IMR-90 (cell line): ENCODE data around the gene ARHGAP15. TPM values are rescaled to one million over a fixed set of nuclear protein-coding genes. Genes with fewer than 3 reads are reported as not detected.

Experiments
- ATAC-seq: fragments of 200-7000 bp; cut with Tn5 transposase; 2 replicates; pipeline ENCODE4 v1.9.1; 2020; ENCODE audit warnings: low read depth, mild to moderate bottlenecking, moderate library complexity
- BruUV-seq: library from RNA; stranded (reverse); fragments of 400-500 nt; replicated peaks from 2 replicates; lab custom pipeline; 2021; lab: Mats Ljungman, UMichigan
- CTCF ChIA-PET: fragments of 300-600 bp; formaldehyde crosslinking; extraction: SDS; loops from one replicate; lab custom pipeline; 2021; ENCODE audit warnings: antibody characterized with exemption; lab: Yijun Ruan, JAX
- POLR2A ChIA-PET: fragments of 300-600 bp; sonication (Branson Sonifier 250); formaldehyde crosslinking; loops from one replicate; lab custom pipeline; 2022; ENCODE audit warnings: antibody characterized with exemption; ENCODE audit not compliant: unreplicated experiment; lab: Charles Lee
- DNase-seq: peaks from one replicate; pipeline ENCODE4 v3.0.0; 2013
- H2AFZ ChIP-seq: replicated peaks from 2 replicates; pipeline ENCODE3; 2013; ENCODE audit warnings: low read length, mild to moderate bottlenecking; ENCODE audit not compliant: poor library complexity
- H2AK5ac ChIP-seq: 2 replicates; pipeline ENCODE4 v1.6.1; 2013; ENCODE audit warnings: low read depth, low read length, inconsistent platforms
- H2AK9ac ChIP-seq: replicated peaks from 2 replicates; pipeline ENCODE3; 2013; ENCODE audit warnings: mild to moderate bottlenecking, low read depth, low read length, moderate library complexity; ENCODE audit not compliant: poor library complexity
- H2BK120ac ChIP-seq: 2 replicates; pipeline ENCODE4 v1.6.1; 2013; ENCODE audit warnings: low read depth, low read length, inconsistent platforms
- H2BK15ac ChIP-seq: 3 replicates; pipeline ENCODE4 v1.6.1; 2013; ENCODE audit warnings: low read depth, low read length, inconsistent platforms
- H2BK20ac ChIP-seq: 2 replicates; pipeline ENCODE4 v1.6.1; 2013; ENCODE audit warnings: low read depth, mild to moderate bottlenecking, inconsistent platforms, low read length, moderate library complexity
- H2BK5ac ChIP-seq: 2 replicates; pipeline ENCODE4 v1.6.1; 2013; ENCODE audit warnings: mild to moderate bottlenecking, low read depth, low read length, inconsistent platforms; ENCODE audit not compliant: poor library complexity, severe bottlenecking
- H3K14ac ChIP-seq: replicated peaks from 2 replicates; pipeline ENCODE4 v1.6.1; 2013; ENCODE audit warnings: low read depth, low read length, inconsistent platforms
- H3K18ac ChIP-seq: 2 replicates; pipeline ENCODE4 v1.6.1; 2013; ENCODE audit warnings: low read depth, low read length, control low read depth
- H3K23ac ChIP-seq: 2 replicates; pipeline ENCODE4 v1.6.1; 2013; ENCODE audit warnings: low read depth, low read length, inconsistent platforms
- H3K27ac ChIP-seq: 2 replicates; pipeline ENCODE4 v1.5.1; 2013; ENCODE audit warnings: mild to moderate bottlenecking, control low read depth, low read length; ENCODE audit not compliant: insufficient read depth
- H3K27me3 ChIP-seq: 2 replicates; pipeline ENCODE4 v1.6.1; 2013; ENCODE audit warnings: low read length; ENCODE audit not compliant: control insufficient read depth, insufficient read depth
- H3K36me3 ChIP-seq: 2 replicates; pipeline ENCODE4 v1.6.1; 2013; ENCODE audit warnings: low read length, mixed read lengths; ENCODE audit not compliant: control insufficient read depth, insufficient read depth
- H3K4ac ChIP-seq: 2 replicates; pipeline ENCODE4 v1.6.1; 2013; ENCODE audit warnings: low read depth, low read length, inconsistent platforms
- H3K4me1 ChIP-seq: 2 replicates; pipeline ENCODE4 v1.6.1; 2013; ENCODE audit warnings: low read length, mixed read lengths; ENCODE audit not compliant: control insufficient read depth, insufficient read depth
- H3K4me2 ChIP-seq: 2 replicates; pipeline ENCODE4 v1.6.1; 2013; ENCODE audit warnings: low read depth, mild to moderate bottlenecking, control low read depth, low read length, moderate library complexity
- H3K4me3 ChIP-seq: 2 replicates; pipeline ENCODE4 v1.5.1; 2013; ENCODE audit warnings: low read depth, mild to moderate bottlenecking, control low read depth, low read length, moderate library complexity; ENCODE audit not compliant: insufficient read depth
- H3K56ac ChIP-seq: 2 replicates; pipeline ENCODE4 v1.6.1; 2013; ENCODE audit warnings: low read length, inconsistent platforms; ENCODE audit not compliant: insufficient read depth; ENCODE audit errors: extremely low read depth
- H3K79me1 ChIP-seq, 2 experiments: 2 replicates each; pipeline ENCODE4 v1.6.1; 2013; ENCODE audit warnings: low read length in 2 of 2, inconsistent platforms in 1 of 2, low read depth in 1 of 2
- H3K9ac ChIP-seq: 2 replicates; pipeline ENCODE4 v1.6.1; 2013; ENCODE audit warnings: low read depth, low read length, control low read depth
- H3K9me1 ChIP-seq: 2 replicates; pipeline ENCODE4 v1.6.1; 2013; ENCODE audit warnings: low read length, inconsistent platforms; ENCODE audit not compliant: insufficient read depth
- H3K9me3 ChIP-seq: 2 replicates; pipeline ENCODE4 v1.6.1; 2013; ENCODE audit warnings: low read length; ENCODE audit not compliant: control insufficient read depth, insufficient read depth
- H4K20me1 ChIP-seq: 2 replicates; pipeline ENCODE4 v1.6.1; 2013; ENCODE audit warnings: low read length, inconsistent platforms; ENCODE audit not compliant: insufficient read depth
- H4K5ac ChIP-seq: 2 replicates; pipeline ENCODE4 v1.6.1; 2013; ENCODE audit warnings: mild to moderate bottlenecking, low read depth, low read length, control low read depth
- H4K8ac ChIP-seq, 2 experiments: 2 replicates each; pipeline ENCODE4 v1.6.1; 2013; ENCODE audit warnings: low read depth in 2 of 2, low read length in 2 of 2, control low read depth in 1 of 2, inconsistent platforms in 1 of 2
- H4K91ac ChIP-seq: 2 replicates; pipeline ENCODE4 v1.6.1; 2013; ENCODE audit warnings: low read depth, low read length, inconsistent platforms; ENCODE audit not compliant: insufficient read depth
- BHLHE40 ChIP-seq: fragments of 150-350 bp; IDR thresholded peaks from 2 replicates; pipeline ENCODE4 v1.6.1; 2016; ENCODE audit warnings: mild to moderate bottlenecking, low read depth, low read length
- CEBPB ChIP-seq: IDR thresholded peaks from 2 replicates; pipeline ENCODE4 v1.6.1; 2012; ENCODE audit warnings: low read depth, low read length, improper control_type of control experiment
- CHD1 ChIP-seq: IDR thresholded peaks from 2 replicates; pipeline ENCODE4 v1.6.1; 2012; ENCODE audit warnings: low read depth, low read length, improper control_type of control experiment
- FOS ChIP-seq: fragments of 150-350 bp; IDR thresholded peaks from 2 replicates; pipeline ENCODE4 v1.6.1; 2016; ENCODE audit warnings: low read depth, low read length
- MAZ ChIP-seq: IDR thresholded peaks from 2 replicates; pipeline ENCODE4 v1.6.1; 2012; ENCODE audit warnings: low read depth, mild to moderate bottlenecking, low read length, improper control_type of control experiment, moderate library complexity, borderline replicate concordance
- NFE2L2 ChIP-seq: fragments of 150-350 bp; IDR thresholded peaks from 2 replicates; pipeline ENCODE4 v1.6.1; 2016; ENCODE audit warnings: low read depth, mild to moderate bottlenecking, low read length
- RCOR1 ChIP-seq: IDR thresholded peaks from 2 replicates; pipeline ENCODE4 v1.6.1; 2012; ENCODE audit warnings: mild to moderate bottlenecking, low read length, improper control_type of control experiment; ENCODE audit not compliant: insufficient replicate concordance
- SMC3 ChIP-seq: fragments of 150-350 bp; IDR thresholded peaks from 2 replicates; pipeline ENCODE4 v1.6.1; 2016; ENCODE audit warnings: low read depth, mild to moderate bottlenecking, antibody characterized with exemption, low read length, moderate library complexity
- WGBS, 2 experiments: methylation state at CpG; one replicate each; pipeline versions ENCODE4 v1.1.5 to v1.1.7; 2013; ENCODE audit warnings: missing lambda C conversion rate in 2 of 2; ENCODE audit not compliant: insufficient read length in 1 of 2; ENCODE audit errors: extremely low coverage in 2 of 2; 5-methylcytosine and 5-hydroxymethylcytosine counted together
- dilution Hi-C: fragments of 300-500 bp; cut with HindIII; formaldehyde crosslinking; loops from one replicate; pipeline ENCODE4 v1.14.3; 2018; ENCODE audit warnings: low sequenced_read_pairs; ENCODE audit not compliant: unreplicated experiment
- in situ Hi-C: fragments of 300-500 bp; cut with MboI; formaldehyde crosslinking; loops from 3 replicates; pipeline ENCODE4 v1.14.3; 2019; ENCODE audit warnings: low sequenced_read_pairs, inconsistent platforms, mixed read lengths
- intact Hi-C: fragments of 100-400 bp; cut with micrococcal nuclease; formaldehyde crosslinking; loops from 2 replicates; pipeline ENCODE4 v1.10.0; 2022
- polyA plus RNA-seq, 3 experiments: library from polyadenylated mRNA; depleted of rRNA; stranded (reverse); fragments of >200 nt; gene quantifications; 2 replicates each; pipeline ENCODE4 v1.2.3, GENCODE V29; 2012; ENCODE audit warnings: low replicate concordance in 1 of 3
- total RNA-seq: library from RNA; depleted of rRNA; stranded (reverse); fragments of >200 nt; gene quantifications from 2 replicates; pipeline ENCODE4 v1.2.3, GENCODE V29; 2012
- TF ChIP-seq, protein P1 (sequence below): fragments of 150-350 bp; IDR thresholded peaks from 2 replicates; pipeline ENCODE4 v1.6.1; 2017; ENCODE audit warnings: mild to moderate bottlenecking, antibody characterized with exemption, low read length, low read depth
- TF ChIP-seq, protein P2 (sequence below): fragments of 150-350 bp; IDR thresholded peaks from 2 replicates; pipeline ENCODE4 v1.6.1; 2016; ENCODE audit warnings: low read depth, mild to moderate bottlenecking, low read length, moderate library complexity, borderline replicate concordance

The ARHGAP15 gene
- total and polyA plus RNA-seq, 2 of the 4 experiments (the other 2 are of a cell fraction), result not detected

DNA sequence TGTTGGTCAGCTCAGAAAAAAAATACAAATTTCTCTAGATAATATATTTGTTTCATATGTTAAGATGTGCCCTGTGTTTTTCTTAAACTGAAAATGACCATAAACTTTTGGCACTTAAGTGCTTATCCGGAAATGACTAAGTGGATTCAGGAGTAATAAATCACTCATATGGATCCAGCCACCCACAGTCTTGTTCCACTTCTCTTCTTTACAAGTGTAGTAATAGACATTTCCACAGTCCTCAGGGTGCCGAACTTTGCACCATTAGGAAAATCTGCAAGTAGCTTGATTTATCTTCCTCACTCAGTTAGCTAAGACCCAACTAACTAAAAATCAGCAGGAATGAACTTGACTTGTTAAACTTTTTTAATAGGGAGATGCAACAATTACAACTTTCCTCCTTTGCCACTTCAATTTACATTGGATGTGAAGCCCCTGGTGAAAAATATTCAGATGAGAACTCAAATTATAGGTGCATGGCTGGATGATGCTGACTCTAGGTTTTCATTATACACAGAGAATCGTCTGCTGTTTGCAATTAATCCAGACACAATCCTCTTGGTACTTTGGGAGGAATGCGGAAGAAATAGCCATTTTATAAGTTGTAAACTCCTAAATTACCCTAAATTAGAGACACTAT, 322.5 kb downstream of the ARHGAP15 start:
- H4K5ac ChIP-seq, result no peak overlapping the region
- H3K36me3 ChIP-seq, result no peaks in the 10 kb centered on the region
- no peaks in the 10 kb centered on the region for H3K4me1 ChIP-seq
- H2AFZ ChIP-seq, result no peak overlapping the region
- H2BK120ac ChIP-seq, result no peak overlapping the region
- H3K4me3 ChIP-seq, result no peak overlapping the region
- CTCF ChIA-PET, result no interaction called here
- H2AK9ac ChIP-seq, result no peak overlapping the region
- in situ Hi-C loops, result no loop called here
- H3K23ac ChIP-seq, result no peak overlapping the region
- intact Hi-C loops, result no loop called here
- no peak overlapping the region for H3K56ac ChIP-seq
- WGBS, 2 experiments, result no CpG with 5 or more reads among the region's 4 CpGs
- H4K8ac ChIP-seq, result no peak overlapping the region
- H3K4me2 ChIP-seq, result no peak overlapping the region
- POLR2A ChIA-PET, result no interaction called here
- H4K91ac ChIP-seq, result no peak overlapping the region
- H3K9ac ChIP-seq, result no peak overlapping the region
- no peak for TF ChIP-seq MAZ
- TF ChIP-seq, protein P1, sequence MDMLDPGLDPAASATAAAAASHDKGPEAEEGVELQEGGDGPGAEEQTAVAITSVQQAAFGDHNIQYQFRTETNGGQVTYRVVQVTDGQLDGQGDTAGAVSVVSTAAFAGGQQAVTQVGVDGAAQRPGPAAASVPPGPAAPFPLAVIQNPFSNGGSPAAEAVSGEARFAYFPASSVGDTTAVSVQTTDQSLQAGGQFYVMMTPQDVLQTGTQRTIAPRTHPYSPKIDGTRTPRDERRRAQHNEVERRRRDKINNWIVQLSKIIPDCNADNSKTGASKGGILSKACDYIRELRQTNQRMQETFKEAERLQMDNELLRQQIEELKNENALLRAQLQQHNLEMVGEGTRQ, result no peak
- TF ChIP-seq CHD1, result no peak
- no peak for TF ChIP-seq BHLHE40
- TF ChIP-seq, protein P2, sequence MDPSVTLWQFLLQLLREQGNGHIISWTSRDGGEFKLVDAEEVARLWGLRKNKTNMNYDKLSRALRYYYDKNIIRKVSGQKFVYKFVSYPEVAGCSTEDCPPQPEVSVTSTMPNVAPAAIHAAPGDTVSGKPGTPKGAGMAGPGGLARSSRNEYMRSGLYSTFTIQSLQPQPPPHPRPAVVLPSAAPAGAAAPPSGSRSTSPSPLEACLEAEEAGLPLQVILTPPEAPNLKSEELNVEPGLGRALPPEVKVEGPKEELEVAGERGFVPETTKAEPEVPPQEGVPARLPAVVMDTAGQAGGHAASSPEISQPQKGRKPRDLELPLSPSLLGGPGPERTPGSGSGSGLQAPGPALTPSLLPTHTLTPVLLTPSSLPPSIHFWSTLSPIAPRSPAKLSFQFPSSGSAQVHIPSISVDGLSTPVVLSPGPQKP, result no peak
- no peak for TF ChIP-seq CEBPB
- TF ChIP-seq FOS, result no peak
- TF ChIP-seq RCOR1, result no peak
- TF ChIP-seq NFE2L2, result no peak
- no peak for TF ChIP-seq SMC3
- BruUV-seq, result no TSS peak
- no peak overlapping the region for H3K14ac ChIP-seq
- H3K18ac ChIP-seq, result no peak overlapping the region
- no peak overlapping the region for H2BK5ac ChIP-seq
- no peaks in the 10 kb centered on the region for H3K27me3 ChIP-seq
- H2BK15ac ChIP-seq, result no peak overlapping the region
- H3K4ac ChIP-seq, result no peak overlapping the region
- H2AK5ac ChIP-seq, result no peak overlapping the region
- H3K79me1 ChIP-seq, result no peaks in the 10 kb centered on the region
- no peaks in the 10 kb centered on the region for H3K9me3 ChIP-seq
- H3K9me1 ChIP-seq, result no peaks in the 10 kb centered on the region
- no peak for ATAC-seq
- H2BK20ac ChIP-seq, result no peak overlapping the region
- dilution Hi-C loops, result no loop called here
- DNase-seq, result peak; percentile 41
- no peak overlapping the region for H3K27ac ChIP-seq
- H4K20me1 ChIP-seq, result no peaks in the 10 kb centered on the region
